Spleen (tissue), 11 donors: ENCODE data around the gene G6PC1. TPM values are rescaled to one million over a fixed set of nuclear protein-coding genes. Genes with fewer than 3 reads are reported as not detected.

ENCODE experiments used
- DNase-seq: peaks from one replicate; pipeline ENCODE4 v3.0.0-alpha.2; 2020
- H3K27ac ChIP-seq, 8 donors: fragments of 200-600 bp; sonication (generic) in 7 of 8; 1 replicate in 4 of 8; 2 replicates in 4 of 8; pipeline versions ENCODE4 v1.5.0 to v1.8.0; 2016 to 2021; ENCODE audit warnings: inconsistent platforms in 4 of 8, mild to moderate bottlenecking in 4 of 8, moderate library complexity in 1 of 8
- H3K27me3 ChIP-seq, 7 donors: fragments of 200-600 bp; sonication (generic) in 6 of 7; replicated peaks in 1 of 7; 1 replicate in 4 of 7; 2 replicates in 3 of 7; pipeline versions ENCODE4 v1.5.0 to v1.8.0; 2016 to 2021; ENCODE audit warnings: inconsistent platforms in 3 of 7, mild to moderate bottlenecking in 1 of 7
- H3K36me3 ChIP-seq, 6 donors: fragments of 200-600 bp; sonication (generic) in 5 of 6; 1 replicate in 4 of 6; 2 replicates in 2 of 6; pipeline versions ENCODE4 v1.5.0 to v1.8.0; 2016 to 2021; ENCODE audit warnings: inconsistent platforms in 2 of 6
- H3K4me1 ChIP-seq, 6 donors: fragments of 200-600 bp; sonication (generic) in 5 of 6; 1 replicate in 3 of 6; 2 replicates in 3 of 6; pipeline versions ENCODE4 v1.5.0 to v1.8.0; 2016 to 2021; ENCODE audit warnings: inconsistent platforms in 3 of 6
- H3K4me3 ChIP-seq, 8 donors: fragments of 200-600 bp; sonication (generic) in 7 of 8; 1 replicate in 4 of 8; 2 replicates in 4 of 8; pipeline versions ENCODE4 v1.5.0 to v1.8.0; 2016 to 2021; ENCODE audit warnings: inconsistent platforms in 4 of 8, mild to moderate bottlenecking in 4 of 8, moderate library complexity in 2 of 8
- H3K9me3 ChIP-seq, 8 donors: fragments of 200-600 bp; sonication (generic) in 7 of 8; 1 replicate in 4 of 8; 2 replicates in 4 of 8; pipeline versions ENCODE4 v1.5.0 to v1.8.0; 2016 to 2021; ENCODE audit warnings: inconsistent platforms in 4 of 8
- CTCF ChIP-seq, 11 experiments: fragments of 200-600 bp in 7 of 11; fragments of 450-650 bp in 4 of 11; sonication (generic) in 4 of 11; IDR thresholded peaks in 8 of 11; conservative IDR thresholded peaks in 3 of 11; 1 replicate in 7 of 11; 2 replicates in 4 of 11; pipeline versions ENCODE4 v1.4.0 to v1.8.0; 2016 to 2021; ENCODE audit warnings: antibody characterized with exemption in 11 of 11, inconsistent platforms in 4 of 11, mild to moderate bottlenecking in 1 of 11
- POLR2A ChIP-seq, 3 donors: fragments of 450-650 bp; IDR thresholded peaks; one replicate each; pipeline ENCODE4 v1.5.1; 2017; ENCODE audit warnings: antibody characterized with exemption in 3 of 3, mild to moderate bottlenecking in 1 of 3
- POLR2AphosphoS5 ChIP-seq, 3 donors: sonication (generic); formaldehyde crosslinking; IDR thresholded peaks; one replicate each; pipeline ENCODE4 v1.5.1; 2017; ENCODE audit warnings: antibody characterized with exemption in 3 of 3
- WGBS, 5 donors: extraction: QIAGEN DNeasy Blood & Tissue Kit in 3 of 5; methylation state at CpG; one replicate each; pipeline versions ENCODE4 v1.1.5 to v1.1.7; 2013 to 2018; 5-methylcytosine and 5-hydroxymethylcytosine counted together
- intact Hi-C: fragments of 100-400 bp; cut with DNase I; formaldehyde crosslinking; loops from one replicate; pipeline ENCODE4 v1.15.0; 2023; ENCODE audit warnings: low total_unique reads
- polyA plus RNA-seq, 3 donors: library from polyadenylated mRNA; stranded (reverse); fragments of 200-250 nt; gene quantifications; one replicate each; pipeline ENCODE4 v1.2.1, GENCODE V29; 2013
- total RNA-seq, 7 donors: library from RNA; depleted of rRNA in 3 of 7; stranded (reverse); fragments of >200 nt in 3 of 7; fragmentation: NEBNext Ultra II Directional in 4 of 7; extraction: Animal tissue kit (Norgen Biotek cat#: 25700) in 4 of 7; gene quantifications; one replicate each; pipeline versions ENCODE4 v1.1.0 to v1.2.1, GENCODE V29; 2016 to 2021
- donor health status: healthy with polysubstance abuse.
- donor health status: DM: no; HTN: no; CAD: no; lungs with moderate emphysema.
- donor health status: DM: no; HTN: no; CAD: no.
- donor health status: Bipolar disorder and iron deficiency.
- donor health status: healthy.
- donor health status: DM: no; HTN: no; CAD: no.
- donor health status: DM: yes; HTN: yes; CAD: no.

Gene G6PC1
- total and polyA plus RNA-seq, 10 donors = not detected

DNA sequence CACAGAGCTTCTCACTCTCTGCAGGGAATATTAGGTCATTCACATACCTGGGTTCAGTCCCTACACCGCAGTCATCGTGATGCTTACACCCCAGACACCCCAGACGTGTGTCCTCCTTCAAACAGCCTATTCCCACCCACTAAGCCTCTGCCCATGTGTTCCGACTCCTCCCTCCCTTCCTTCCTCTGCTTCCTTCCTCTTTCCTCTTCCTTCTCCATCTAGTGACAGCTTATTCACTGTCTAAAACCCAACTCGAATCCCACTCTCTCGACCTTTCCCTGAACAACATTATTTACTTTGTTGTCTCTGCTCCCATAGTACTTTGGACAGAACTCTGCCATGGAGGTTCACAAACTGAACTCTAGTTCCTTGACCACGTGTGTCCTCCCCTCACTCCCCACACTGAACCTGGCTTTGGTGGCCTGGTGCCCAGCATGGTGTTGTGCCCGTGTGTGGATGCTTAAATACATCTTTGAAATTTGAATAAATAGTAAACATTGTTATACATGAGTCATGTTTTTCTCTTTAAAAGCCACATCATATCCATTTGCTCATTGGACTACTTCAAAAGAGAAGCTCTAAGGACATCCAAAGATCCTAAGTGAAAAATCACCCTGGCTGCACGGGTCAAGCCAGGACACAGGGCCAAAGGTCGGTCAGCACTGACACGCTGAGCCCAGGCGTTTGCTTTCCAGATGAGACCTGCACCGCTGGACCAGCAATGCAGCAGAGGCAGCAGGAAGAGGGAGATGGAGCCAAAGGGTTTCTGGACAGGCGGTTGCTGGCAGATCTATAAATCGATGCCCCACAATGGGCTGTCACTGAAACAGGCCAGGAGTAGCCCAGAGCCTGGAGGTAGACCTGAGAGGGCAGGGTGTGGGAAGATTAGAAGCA is 14.1 kb upstream of the G6PC1 start:
- Histone ChIP-seq H3K27me3 (no peaks in the 10 kb centered on the region), H3K36me3 (no peaks in the 10 kb centered on the region), H3K9me3 (no peaks in the 10 kb centered on the region), H3K27ac (peak overlapping the region in 4 of 8 donors; percentile 17 to 76 (median 62)), H3K4me1 (peaks cover 0 to 25% (median 6%) of the 10 kb centered on the region in 6 donors), H3K4me3 (peak overlapping the region in 2 of 8 donors; percentile 3 to 28)
- DNase-seq = no peak
- TF ChIP-seq POLR2AphosphoS5 (IDR thresholded peaks at IDR 0.05) (peak in 1 of 3 donors; percentile 20), CTCF (IDR thresholded peaks at IDR 0.05 in 8 of 11, conservative IDR thresholded peaks at IDR 0.05 in 3 of 11) (no peak)
- WGBS, 5 donors = 46 to 55% (median 51%) methylated on average over 15 of the region's 15 CpGs
- intact Hi-C loops = no loop called here

DNA sequence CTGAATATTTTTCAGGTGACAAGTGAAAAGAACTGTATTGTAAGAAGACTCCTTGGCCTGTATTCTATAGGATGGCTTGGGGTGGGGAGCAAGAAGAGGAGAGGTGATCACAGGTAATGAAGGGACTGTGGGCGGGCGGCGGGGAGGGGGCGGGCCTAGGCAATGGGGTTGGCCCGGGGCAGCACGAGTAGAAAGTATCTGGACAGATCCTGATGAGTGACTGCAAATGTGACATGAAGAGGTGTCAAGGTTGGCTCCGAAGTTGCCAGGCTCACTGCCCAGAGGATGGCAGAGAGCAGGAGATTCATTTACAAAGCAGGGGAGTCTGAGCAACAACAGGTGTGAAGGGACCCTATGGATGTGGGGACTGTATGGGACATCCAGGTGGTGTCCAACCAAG is 10.8 kb upstream of the G6PC1 start:
- intact Hi-C loops = no loop called here
- WGBS, 5 donors = 88 to 95% (median 94%) methylated on average over 7 of the region's 7 CpGs
- Histone ChIP-seq H3K4me3 (no peak overlapping the region), H3K9me3 (no peaks in the 10 kb centered on the region), H3K27ac (no peak overlapping the region), H3K36me3 (no peaks in the 10 kb centered on the region), H3K27me3 (no peaks in the 10 kb centered on the region), H3K4me1 (peaks cover 0 to 55% (median 22%) of the 10 kb centered on the region in 6 donors)
- TF ChIP-seq CTCF (IDR thresholded peaks at IDR 0.05 in 8 of 11, conservative IDR thresholded peaks at IDR 0.05 in 3 of 11) = no peak
- no peak for TF ChIP-seq POLR2AphosphoS5 (IDR thresholded peaks at IDR 0.05)
- TF ChIP-seq POLR2A (IDR thresholded peaks at IDR 0.05) = no peak
- no peak for DNase-seq

DNA sequence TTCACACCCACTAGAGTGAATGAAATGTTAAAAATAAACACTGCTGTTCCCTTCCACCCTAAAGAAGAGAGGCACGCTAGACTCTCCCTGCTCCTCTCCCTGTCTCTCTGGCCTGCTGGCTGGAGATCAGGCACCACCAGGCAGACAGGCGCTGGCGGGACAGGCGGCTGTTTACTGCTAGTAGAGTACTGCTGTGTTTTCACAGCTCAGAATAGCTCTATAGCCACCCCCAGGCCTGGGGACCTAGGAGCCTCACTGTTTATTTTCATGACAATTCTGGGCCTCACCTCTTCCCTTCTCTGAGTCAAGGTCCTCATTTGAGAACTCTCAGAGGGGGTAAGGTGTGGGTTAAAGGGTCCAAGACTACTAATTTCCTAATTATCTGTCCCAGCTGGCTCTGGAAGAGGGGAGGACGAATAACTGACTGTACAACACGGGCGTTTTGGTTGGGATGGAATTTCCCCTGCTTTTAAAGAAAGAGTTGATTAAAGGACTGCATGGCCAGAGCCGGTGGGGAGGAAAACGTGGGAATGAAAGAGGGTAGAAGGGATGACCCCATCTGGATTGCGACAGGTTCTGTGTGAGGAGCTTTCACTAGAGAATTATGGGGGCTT is 9.0 kb upstream of the G6PC1 start:
- H3K27ac ChIP-seq = peak overlapping the region in 4 of 8 donors; percentile 13 to 82 (median 22)
- H3K27me3 ChIP-seq = no peaks in the 10 kb centered on the region
- WGBS, 5 donors = 55 to 70% (median 68%) methylated on average over 10 of the region's 10 CpGs
- intact Hi-C loops = no loop called here
- H3K4me1 ChIP-seq = peaks cover 0 to 45% (median 17%) of the 10 kb centered on the region in 6 donors
- DNase-seq = no peak
- no peaks in the 10 kb centered on the region for H3K36me3 ChIP-seq
- H3K9me3 ChIP-seq = no peaks in the 10 kb centered on the region
- TF ChIP-seq CTCF (IDR thresholded peaks at IDR 0.05 in 8 of 11, conservative IDR thresholded peaks at IDR 0.05 in 3 of 11) (no peak), POLR2AphosphoS5 (IDR thresholded peaks at IDR 0.05) (no peak), POLR2A (IDR thresholded peaks at IDR 0.05) (no peak)
- H3K4me3 ChIP-seq = no peak overlapping the region

DNA sequence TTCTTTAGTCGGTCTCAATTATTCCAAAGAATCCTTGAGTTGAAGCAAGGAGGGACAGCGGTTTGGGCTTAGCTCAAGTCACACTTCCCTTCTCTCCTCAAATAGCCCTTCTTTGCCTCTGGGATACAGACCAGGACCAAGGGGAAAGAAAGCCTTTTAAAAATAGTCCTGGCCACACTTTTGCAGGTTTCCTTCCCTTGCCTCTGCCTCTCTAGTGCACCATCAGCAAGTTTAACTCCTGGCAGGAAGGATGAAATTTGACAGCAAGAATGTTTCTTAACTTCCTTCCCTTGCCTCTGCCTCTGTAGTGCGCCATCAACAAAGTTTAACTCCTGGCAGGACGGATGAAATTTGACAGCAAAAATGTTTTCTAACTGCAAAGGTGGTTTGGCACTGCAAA is 7.2 kb upstream of the G6PC1 start:
- intact Hi-C loops = no loop called here
- 3 to 6% (median 5%) methylated on average over 4 of the region's 4 CpGs for WGBS, 5 donors
- TF ChIP-seq POLR2AphosphoS5 (IDR thresholded peaks at IDR 0.05) (no peak), CTCF (IDR thresholded peaks at IDR 0.05 in 8 of 11, conservative IDR thresholded peaks at IDR 0.05 in 3 of 11) (no peak), POLR2A (IDR thresholded peaks at IDR 0.05) (no peak)
- Histone ChIP-seq H3K36me3 (no peaks in the 10 kb centered on the region), H3K4me1 (peaks cover 0 to 38% (median 15%) of the 10 kb centered on the region in 6 donors), H3K9me3 (no peaks in the 10 kb centered on the region), H3K4me3 (peak overlapping the region in 1 of 8 donors; percentile 36), H3K27me3 (no peaks in the 10 kb centered on the region), H3K27ac (peak overlapping the region in 6 of 8 donors; percentile 39 to 82 (median 52))
- DNase-seq = no peak
